ENCODE data around the gene VWC2. TPM values are rescaled to one million over a fixed set of nuclear protein-coding genes. Genes with fewer than 3 reads are reported as not detected.

The VWC2 gene
- total RNA-seq, 1 donor, result not detected

- Histone ChIP-seq H3K27ac (ENCODE audit: low read depth, low read length) (no peak overlapping the region), H4K20me1 (ENCODE audit: insufficient read depth, low read length) (no peaks in the 10 kb centered on the region), H3K4me2 (ENCODE audit: insufficient read depth, low read length) (no peak overlapping the region), H3K4me1 (ENCODE audit: insufficient read depth, low read length) (no peaks in the 10 kb centered on the region), H3K4me3 (ENCODE audit: insufficient read depth, low read length) (no peak overlapping the region), H3K79me2 (ENCODE audit: insufficient read depth, low read length) (no peaks in the 10 kb centered on the region), H3K9me3 (ENCODE audit: low read depth, low read length) (no peaks in the 10 kb centered on the region), H2AFZ (ENCODE audit: low read length) (no peak overlapping the region), H3K36me3 (ENCODE audit: insufficient read depth, low read length) (no peaks in the 10 kb centered on the region), H3K27me3 (ENCODE audit: insufficient read depth, low read length) (peaks cover 4% of the 10 kb centered on the region)
- no peak for TF ChIP-seq CTCF (IDR thresholded peaks at IDR 0.05; ENCODE audit: extremely low read depth, low read depth, low read length)
- no peak for DNase-seq (ENCODE audit: insufficient read length, low spot score, missing footprints)
These were observed 7.5 kb downstream of the VWC2 start for GRCh38 chr7:49780953-49781352.

GRCh38 chr7:49781996-49782395 lies 8.6 kb downstream of the VWC2 start:
- no peaks in the 10 kb centered on the region for H3K36me3 ChIP-seq (ENCODE audit: insufficient read depth, low read length)
- H3K4me3 ChIP-seq (ENCODE audit: insufficient read depth, low read length), result no peak overlapping the region
- H3K4me1 ChIP-seq (ENCODE audit: insufficient read depth, low read length), result no peaks in the 10 kb centered on the region
- H4K20me1 ChIP-seq (ENCODE audit: insufficient read depth, low read length), result no peaks in the 10 kb centered on the region
- no peaks in the 10 kb centered on the region for H3K9me3 ChIP-seq (ENCODE audit: low read depth, low read length)
- no peak for DNase-seq (ENCODE audit: insufficient read length, low spot score, missing footprints)
- no peak overlapping the region for H2AFZ ChIP-seq (ENCODE audit: low read length)
- no peak overlapping the region for H3K4me2 ChIP-seq (ENCODE audit: insufficient read depth, low read length)
- no peak for TF ChIP-seq CTCF (IDR thresholded peaks at IDR 0.05; ENCODE audit: extremely low read depth, low read depth, low read length)
- no peaks in the 10 kb centered on the region for H3K79me2 ChIP-seq (ENCODE audit: insufficient read depth, low read length)
- no peaks in the 10 kb centered on the region for H3K27me3 ChIP-seq (ENCODE audit: insufficient read depth, low read length)
- H3K27ac ChIP-seq (ENCODE audit: low read depth, low read length), result no peak overlapping the region

- Histone ChIP-seq H3K4me3 (ENCODE audit: insufficient read depth, low read length) (no peak overlapping the region), H3K4me1 (ENCODE audit: insufficient read depth, low read length) (no peaks in the 10 kb centered on the region), H3K4me2 (ENCODE audit: insufficient read depth, low read length) (no peak overlapping the region), H3K79me2 (ENCODE audit: insufficient read depth, low read length) (no peaks in the 10 kb centered on the region), H3K27me3 (ENCODE audit: insufficient read depth, low read length) (no peaks in the 10 kb centered on the region), H3K36me3 (ENCODE audit: insufficient read depth, low read length) (no peaks in the 10 kb centered on the region), H3K9me3 (ENCODE audit: low read depth, low read length) (no peaks in the 10 kb centered on the region), H4K20me1 (ENCODE audit: insufficient read depth, low read length) (no peaks in the 10 kb centered on the region), H3K27ac (ENCODE audit: low read depth, low read length) (no peak overlapping the region), H2AFZ (ENCODE audit: low read length) (no peak overlapping the region)
- TF ChIP-seq CTCF (IDR thresholded peaks at IDR 0.05; ENCODE audit: extremely low read depth, low read depth, low read length), result no peak
- DNase-seq (ENCODE audit: insufficient read length, low spot score, missing footprints), result no peak
These were observed 10.0 kb downstream of the VWC2 start for GRCh38 chr7:49783446-49783845.

GRCh38 chr7:49787980-49788379 lies 14.5 kb downstream of the VWC2 start:
- peak; percentile 83 for DNase-seq (ENCODE audit: insufficient read length, low spot score, missing footprints)
- H3K4me2 ChIP-seq (ENCODE audit: insufficient read depth, low read length), result no peak overlapping the region
- H4K20me1 ChIP-seq (ENCODE audit: insufficient read depth, low read length), result no peaks in the 10 kb centered on the region
- H3K27me3 ChIP-seq (ENCODE audit: insufficient read depth, low read length), result no peaks in the 10 kb centered on the region
- no peaks in the 10 kb centered on the region for H3K9me3 ChIP-seq (ENCODE audit: low read depth, low read length)
- H3K4me3 ChIP-seq (ENCODE audit: insufficient read depth, low read length), result no peak overlapping the region
- no peak for TF ChIP-seq CTCF (IDR thresholded peaks at IDR 0.05; ENCODE audit: extremely low read depth, low read depth, low read length)
- H3K27ac ChIP-seq (ENCODE audit: low read depth, low read length), result no peak overlapping the region
- no peaks in the 10 kb centered on the region for H3K36me3 ChIP-seq (ENCODE audit: insufficient read depth, low read length)
- no peaks in the 10 kb centered on the region for H3K79me2 ChIP-seq (ENCODE audit: insufficient read depth, low read length)
- no peaks in the 10 kb centered on the region for H3K4me1 ChIP-seq (ENCODE audit: insufficient read depth, low read length)
- H2AFZ ChIP-seq (ENCODE audit: low read length), result no peak overlapping the region
